ENCODE data around the gene CCNB1IP1.

- TF ChIP-seq ZNF274 (IDR thresholded peaks at IDR 0.05; ENCODE audit: low read depth, low read length) (no peak), YY1 (IDR thresholded peaks at IDR 0.05; ENCODE audit: insufficient read depth, insufficient read length) (no peak), SUZ12 (IDR thresholded peaks at IDR 0.05; ENCODE audit: extremely low read depth, insufficient read depth, insufficient read length) (no peak)
These were observed 19.1 kb downstream of the CCNB1IP1 start for GRCh38 chr14:20314026-20314425.
